ENCODE results near the gene SETBP1. TPM values are rescaled to one million over a fixed set of nuclear protein-coding genes. Genes with fewer than 3 reads are reported as not detected.

SETBP1 gene
- total RNA-seq, 1 experiment from 2014 or later, result 14.0 TPM

DNA sequence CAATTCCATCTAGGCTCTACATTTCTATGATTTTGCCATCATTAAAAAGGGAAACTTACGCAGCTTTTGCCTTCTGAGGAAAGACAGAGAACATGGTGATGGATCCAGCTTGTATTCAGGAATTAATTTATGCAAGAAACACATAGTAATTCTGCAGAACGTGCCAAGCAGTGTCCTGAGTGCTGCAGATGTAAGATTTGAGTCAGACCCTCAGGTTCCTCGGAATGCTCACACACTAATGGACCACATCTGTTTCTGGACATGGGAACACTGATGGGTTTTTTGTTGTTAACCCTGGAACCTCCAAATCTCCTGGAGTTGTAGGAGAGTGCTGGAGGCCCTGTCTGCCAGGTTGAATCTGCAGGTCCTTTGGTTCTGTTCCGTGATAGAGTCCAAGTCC, 132.9 kb downstream of the SETBP1 start:
- TF ChIP-seq EZH2 (IDR thresholded peaks at IDR 0.05; ENCODE audit: borderline replicate concordance, low read depth, low read length, poor library complexity, severe bottlenecking), result no peak
- no peak for TF ChIP-seq CTCF (conservative IDR thresholded peaks at IDR 0.05; ENCODE audit: low read depth, low read length)
- no peaks in the 10 kb centered on the region for H3K9me3 ChIP-seq (ENCODE audit: low read depth, low read length, poor library complexity, severe bottlenecking)
- intact Hi-C loops (cut with micrococcal nuclease; ENCODE audit: unreplicated experiment), result no loop called here
- no peak for DNase-seq (ENCODE audit: low spot score)
- no peaks in the 10 kb centered on the region for H3K36me3 ChIP-seq (ENCODE audit: insufficient read depth, low read length, poor library complexity, severe bottlenecking)
- no peak overlapping the region for H3K27ac ChIP-seq (ENCODE audit: low read depth, low read length, poor library complexity, severe bottlenecking)
- ChIA-PET POLR2A (ENCODE audit: low non-redundant PET) (no interaction called here), CTCF (no interaction called here)
- H3K27me3 ChIP-seq (replicated peaks; ENCODE audit: insufficient read depth, low read depth, low read length, poor library complexity), result no peaks in the 10 kb centered on the region
- no TSS peak for BruUV-seq (replicated peaks)
- H3K4me1 ChIP-seq (ENCODE audit: insufficient read depth, low read length, poor library complexity, severe bottlenecking), result no peaks in the 10 kb centered on the region
- no peak overlapping the region for H3K4me3 ChIP-seq (ENCODE audit: low read depth, low read length, poor library complexity, severe bottlenecking)

DNA sequence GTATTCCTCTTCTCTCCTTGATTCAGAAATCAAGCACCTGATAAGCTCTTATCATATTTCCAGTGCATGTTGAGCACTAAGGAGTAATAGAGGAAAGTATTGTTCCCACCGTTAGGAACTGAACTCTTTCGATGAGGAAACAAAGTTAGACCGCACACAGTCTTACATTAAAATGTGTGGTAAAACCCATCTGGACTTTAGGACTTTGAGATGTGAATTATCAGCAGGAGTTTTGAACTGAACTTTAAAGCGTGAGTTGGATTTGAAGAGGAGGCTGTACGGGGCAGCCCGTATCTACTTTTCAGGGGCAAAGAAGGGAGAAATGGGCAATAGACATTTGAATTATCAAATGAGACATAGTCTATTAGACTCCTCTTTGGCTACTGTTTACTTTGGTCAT, 134.4 kb downstream of the SETBP1 start:
- Histone ChIP-seq H3K27me3 (replicated peaks; ENCODE audit: insufficient read depth, low read depth, low read length, poor library complexity) (no peaks in the 10 kb centered on the region), H3K36me3 (ENCODE audit: insufficient read depth, low read length, poor library complexity, severe bottlenecking) (no peaks in the 10 kb centered on the region), H3K9me3 (ENCODE audit: low read depth, low read length, poor library complexity, severe bottlenecking) (no peaks in the 10 kb centered on the region), H3K27ac (ENCODE audit: low read depth, low read length, poor library complexity, severe bottlenecking) (no peak overlapping the region), H3K4me3 (ENCODE audit: low read depth, low read length, poor library complexity, severe bottlenecking) (no peak overlapping the region), H3K4me1 (ENCODE audit: insufficient read depth, low read length, poor library complexity, severe bottlenecking) (no peaks in the 10 kb centered on the region)
- intact Hi-C loops (cut with micrococcal nuclease; ENCODE audit: unreplicated experiment), result no loop called here
- BruUV-seq (replicated peaks), result no TSS peak
- DNase-seq (ENCODE audit: low spot score), result no peak
- ChIA-PET POLR2A (ENCODE audit: low non-redundant PET) (no interaction called here), CTCF (no interaction called here)
- TF ChIP-seq CTCF (conservative IDR thresholded peaks at IDR 0.05; ENCODE audit: low read depth, low read length) (no peak), EZH2 (IDR thresholded peaks at IDR 0.05; ENCODE audit: borderline replicate concordance, low read depth, low read length, poor library complexity, severe bottlenecking) (no peak)

GRCh38 chr18:44816050-44816449, 135.4 kb downstream of the SETBP1 start:
- no peaks in the 10 kb centered on the region for H3K9me3 ChIP-seq (ENCODE audit: low read depth, low read length, poor library complexity, severe bottlenecking)
- BruUV-seq (replicated peaks), result no TSS peak
- intact Hi-C loops (cut with micrococcal nuclease; ENCODE audit: unreplicated experiment), result no loop called here
- ChIA-PET POLR2A (ENCODE audit: low non-redundant PET) (no interaction called here), CTCF (no interaction called here)
- TF ChIP-seq EZH2 (IDR thresholded peaks at IDR 0.05; ENCODE audit: borderline replicate concordance, low read depth, low read length, poor library complexity, severe bottlenecking) (no peak), CTCF (conservative IDR thresholded peaks at IDR 0.05; ENCODE audit: low read depth, low read length) (no peak)
- no peaks in the 10 kb centered on the region for H3K4me1 ChIP-seq (ENCODE audit: insufficient read depth, low read length, poor library complexity, severe bottlenecking)
- no peaks in the 10 kb centered on the region for H3K27me3 ChIP-seq (replicated peaks; ENCODE audit: insufficient read depth, low read depth, low read length, poor library complexity)
- no peak for DNase-seq (ENCODE audit: low spot score)
- no peaks in the 10 kb centered on the region for H3K36me3 ChIP-seq (ENCODE audit: insufficient read depth, low read length, poor library complexity, severe bottlenecking)
- H3K27ac ChIP-seq (ENCODE audit: low read depth, low read length, poor library complexity, severe bottlenecking), result no peak overlapping the region
- H3K4me3 ChIP-seq (ENCODE audit: low read depth, low read length, poor library complexity, severe bottlenecking), result no peak overlapping the region
